Myocyte (in vitro differentiated cells): ENCODE measurements around the gene ZNF622. TPM values are rescaled to one million over a fixed set of nuclear protein-coding genes. Genes with fewer than 3 reads are reported as not detected.

Source experiments
- DNase-seq: peaks from one replicate; pipeline ENCODE4 v3.0.0-alpha.2; 2012; ENCODE audit warnings: low read depth
- total RNA-seq: library from RNA; depleted of rRNA; stranded (reverse); fragments of >200 nt; gene quantifications from 2 replicates; pipeline ENCODE4 v1.2.3, GENCODE V29; 2014

The ZNF622 gene
- total RNA-seq, 1 donor from 2014 or later, result 66.8 TPM

- no peak for DNase-seq
Observed at GRCh38 chr5:16431490-16431889, 34.1 kb downstream of the ZNF622 start.

- DNase-seq, result no peak
Observed at GRCh38 chr5:16430349-16431089, 35.1 kb downstream of the ZNF622 start.

GRCh38 chr5:16428359-16428758 lies 37.2 kb downstream of the ZNF622 start:
- no peak for DNase-seq

- no peak for DNase-seq
Observed at GRCh38 chr5:16427587-16427986, 38.0 kb downstream of the ZNF622 start.

DNA sequence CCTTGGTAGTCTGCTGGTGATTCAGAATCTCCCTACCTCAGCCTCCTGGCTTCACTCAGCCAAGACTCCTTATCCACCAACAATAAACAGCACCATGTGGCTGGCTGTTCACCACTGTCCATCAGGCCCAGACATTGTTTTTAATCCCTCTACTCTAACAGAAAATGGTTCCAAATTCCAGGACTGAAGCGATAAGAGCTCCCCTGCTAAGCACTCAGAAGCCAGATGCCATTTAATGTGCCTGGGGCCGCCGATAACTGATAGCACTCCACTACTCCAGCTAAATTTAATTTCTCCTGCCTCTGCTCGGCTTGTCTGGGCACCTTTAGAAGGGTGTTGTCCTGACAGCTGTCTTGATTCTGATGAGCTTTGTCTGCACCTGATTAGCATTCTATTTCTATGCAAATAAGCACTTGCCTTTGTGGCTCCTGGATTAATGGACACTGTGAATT lies 47.1 kb downstream of the ZNF622 start:
- DNase-seq, result no peak

DNA sequence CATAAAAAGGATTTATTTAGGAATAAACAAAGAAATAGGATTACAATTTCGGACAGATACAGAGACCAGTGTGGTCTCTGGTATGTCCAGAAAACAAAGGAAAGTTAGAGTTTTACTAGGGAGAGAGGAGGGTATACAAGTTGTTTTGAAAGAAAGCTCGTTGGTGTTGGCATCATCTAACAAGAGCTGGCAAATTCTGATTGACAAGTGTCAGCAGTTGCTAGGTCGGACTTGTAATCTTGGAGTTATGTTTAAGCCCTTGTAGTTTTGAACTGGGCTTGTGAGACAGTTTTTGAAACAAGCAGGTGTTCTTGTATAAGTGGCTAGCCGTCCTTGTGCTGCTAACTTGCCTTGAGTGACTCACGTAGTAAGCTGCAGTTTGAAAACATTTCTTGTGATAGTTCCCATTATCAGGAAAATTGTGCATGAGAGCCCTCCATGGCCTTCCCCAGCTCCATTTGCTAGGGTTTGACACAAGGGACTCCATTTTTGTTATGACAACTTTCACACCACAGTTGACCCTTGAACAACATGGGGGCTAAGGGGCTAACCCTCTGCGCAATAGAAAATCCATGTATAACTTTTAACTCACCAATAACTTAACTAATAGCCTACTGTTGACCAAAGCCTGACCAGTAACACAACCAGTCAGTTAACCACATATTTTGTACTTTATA lies 48.1 kb downstream of the ZNF622 start:
- DNase-seq, result peak; percentile 12

DNA sequence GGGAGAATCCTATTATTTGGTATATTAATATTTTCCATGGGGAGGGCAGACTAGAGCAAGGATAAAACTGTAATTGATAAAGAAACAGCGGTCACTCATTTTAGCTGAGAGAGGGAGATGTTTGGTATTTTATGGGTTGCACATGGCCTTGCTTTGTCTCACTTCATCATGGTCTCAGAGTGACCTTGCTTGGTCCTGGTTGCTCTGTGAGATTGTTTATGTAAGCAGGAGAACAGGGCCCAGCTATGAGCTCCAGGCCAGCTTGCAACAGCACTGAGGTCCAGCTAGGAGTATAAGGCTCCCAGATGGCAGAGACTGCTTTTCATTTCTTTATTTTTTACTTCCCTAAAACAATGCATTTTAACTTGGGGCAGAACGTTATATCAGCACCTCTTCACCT lies 50.7 kb downstream of the ZNF622 start:
- no peak for DNase-seq

- DNase-seq, result no peak
Observed at GRCh38 chr5:16413166-16413860, 52.3 kb downstream of the ZNF622 start.

- no peak for DNase-seq
Observed at GRCh38 chr5:16412556-16412955, 53.0 kb downstream of the ZNF622 start.

DNA sequence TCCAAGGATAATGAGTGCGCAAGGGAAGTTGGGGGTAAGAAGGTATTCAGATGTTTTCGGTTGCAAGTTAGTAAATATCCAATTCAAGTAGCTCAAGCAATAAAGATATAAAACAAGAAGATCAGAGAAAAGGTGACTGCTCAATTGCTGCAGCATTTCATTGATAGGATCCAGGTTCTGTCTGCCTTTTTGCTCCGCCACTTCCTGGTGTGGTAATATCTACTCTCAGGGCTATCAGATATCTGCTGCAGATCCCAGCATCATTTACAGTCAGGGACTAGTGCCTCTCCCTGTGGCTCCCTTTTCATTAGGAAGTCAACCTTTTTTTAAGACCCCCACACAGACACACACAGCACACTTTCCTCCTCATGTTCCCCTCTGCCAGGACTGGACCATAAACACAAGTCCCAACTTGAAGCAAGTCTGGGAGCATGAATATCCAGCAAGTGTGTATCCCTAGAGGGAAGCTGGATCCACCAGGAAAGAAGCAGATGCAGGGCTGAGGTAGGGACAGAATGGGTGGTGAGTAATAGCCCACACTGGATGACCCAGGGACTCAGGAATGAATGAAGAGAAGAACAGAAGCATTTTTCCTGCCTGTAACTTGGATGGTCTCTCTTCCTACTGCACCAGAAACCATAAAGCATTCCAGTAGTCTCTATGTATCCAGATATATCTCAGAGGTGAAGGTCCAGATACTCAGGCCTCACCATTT lies 53.7 kb downstream of the ZNF622 start:
- DNase-seq, result no peak

DNA sequence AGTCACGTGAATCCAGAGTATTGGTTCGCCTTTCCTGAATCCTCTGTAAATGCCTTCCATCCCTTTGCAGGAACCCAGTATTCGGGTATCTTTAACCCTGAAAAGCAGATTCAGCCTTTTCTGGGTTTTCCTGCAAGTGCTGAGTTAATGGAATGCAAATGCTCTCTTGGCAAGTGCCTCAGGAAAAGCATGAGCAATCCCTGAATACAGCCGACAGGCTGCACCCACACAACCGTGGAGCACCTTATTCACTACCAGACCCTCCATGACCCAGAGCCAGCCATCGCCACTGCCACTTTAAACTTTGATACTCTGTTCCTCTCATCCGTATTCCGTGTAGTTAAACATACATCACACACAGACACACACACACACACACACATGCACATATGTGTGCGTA lies 54.4 kb downstream of the ZNF622 start:
- DNase-seq, result no peak

DNA sequence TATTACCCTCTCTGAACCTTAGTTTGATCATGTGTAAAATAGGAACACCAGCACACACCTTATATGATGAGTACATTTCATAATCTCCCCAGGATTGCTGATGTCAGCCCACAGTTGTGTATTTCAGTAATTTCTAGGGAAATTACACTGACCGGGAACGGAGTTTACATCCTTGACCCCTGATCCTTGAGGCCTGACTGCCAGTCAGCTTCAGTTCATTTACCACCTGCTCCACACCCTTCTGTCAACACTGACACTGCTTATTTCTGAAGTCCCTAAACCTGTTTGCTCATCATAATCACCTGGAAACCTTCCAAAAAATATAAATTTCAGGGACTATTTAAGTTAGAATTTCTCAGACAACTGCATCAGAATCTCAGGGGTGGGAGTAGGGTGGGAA lies 55.3 kb downstream of the ZNF622 start:
- no peak for DNase-seq

DNA sequence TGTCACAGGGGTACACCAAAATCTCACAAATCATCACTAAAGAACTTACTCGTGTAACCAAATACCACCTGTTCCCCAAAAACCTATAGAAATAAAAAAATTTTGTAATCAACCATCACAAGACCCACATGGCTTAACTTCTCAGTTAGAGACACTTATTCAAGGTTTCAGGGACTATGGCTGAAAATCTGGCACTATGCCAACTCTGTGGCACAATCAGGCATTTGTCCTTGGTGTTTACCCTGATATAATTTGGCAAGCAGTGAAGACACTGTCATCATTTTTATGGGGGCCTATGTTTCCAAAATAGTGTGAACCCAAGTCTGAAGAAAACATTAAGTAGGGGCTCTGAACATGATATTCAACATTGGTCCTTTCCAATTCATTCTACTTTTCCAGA lies 59.0 kb downstream of the ZNF622 start:
- DNase-seq, result no peak

DNA sequence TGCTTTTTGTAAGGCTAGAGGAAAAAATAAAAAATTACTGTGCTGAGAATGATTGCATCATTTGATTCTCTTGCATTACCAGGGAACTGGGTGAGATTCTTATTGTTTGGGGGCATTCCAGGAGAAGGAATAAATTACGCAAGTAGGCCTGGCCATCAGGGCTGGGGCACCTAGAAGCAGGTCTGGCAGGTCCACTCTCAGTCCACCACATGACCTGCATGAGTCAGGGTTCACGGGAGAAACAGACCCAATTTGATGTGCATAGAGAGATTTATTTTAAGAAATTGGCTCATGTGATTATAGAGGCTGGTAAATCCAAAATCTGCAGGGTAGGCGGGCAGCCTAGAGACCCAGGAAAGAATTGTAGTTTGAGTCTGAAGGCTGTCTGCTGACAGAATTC lies 59.6 kb downstream of the ZNF622 start:
- no peak for DNase-seq

Other genes starting within 250 kb of the ZNF622 start
- 11.3 and 17.3 TPM in 2 replicates for gene RETREG1, start 151.2 kb upstream of the ZNF622 start, total RNA-seq